Measurements from ENCODE around the gene ZNF335.
A peak's percentile ranks its signal among the peaks of the same experiment; 100 is the strongest.
"Not testable (repeated sequence)": the region's sequence is repeated elsewhere in the genome, so short reads cannot be mapped to it uniquely, and the experiment has no call there.

Gene ZNF335

DNA sequence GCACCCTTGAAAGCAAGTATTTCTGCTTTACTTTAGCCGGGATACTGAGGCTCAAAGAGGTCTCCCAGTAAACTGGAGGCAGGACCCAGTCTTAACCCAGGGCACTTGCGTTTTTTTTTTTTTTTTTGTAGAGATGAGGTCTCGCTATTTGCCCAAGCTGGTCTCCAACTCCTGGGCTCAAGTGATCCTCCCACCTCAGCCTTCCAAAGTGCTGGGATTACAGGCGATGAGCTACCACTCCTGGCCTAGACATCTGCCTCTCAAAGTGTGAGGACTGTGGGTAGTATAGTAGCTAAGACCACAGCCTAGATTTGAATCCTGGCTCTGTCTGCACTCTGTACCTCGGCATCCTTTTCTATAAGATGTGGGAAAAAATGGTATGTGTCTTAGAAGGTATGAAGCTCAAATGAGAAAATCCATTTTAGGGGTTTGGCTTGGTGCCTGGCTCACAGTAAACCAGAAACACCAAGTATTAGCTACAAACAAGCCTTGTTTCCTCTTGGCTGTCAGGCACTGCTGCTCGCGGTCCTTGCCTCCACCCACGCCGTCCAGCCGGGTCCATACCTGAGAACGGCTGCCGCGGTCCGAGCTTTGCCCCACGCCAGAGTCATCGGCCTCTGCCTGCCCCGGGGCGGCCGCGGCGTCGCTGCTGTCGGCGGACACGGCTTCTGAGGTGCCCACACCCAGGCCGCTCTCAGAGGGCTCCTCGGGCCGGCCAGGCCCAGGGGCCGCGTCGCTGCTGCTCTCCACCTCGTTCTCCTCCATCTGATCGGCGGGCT, 1.2 kb downstream of the ZNF335 start:
- no peak for DNase-seq (ENCODE audit: low read depth in 3 of 3)

DNA sequence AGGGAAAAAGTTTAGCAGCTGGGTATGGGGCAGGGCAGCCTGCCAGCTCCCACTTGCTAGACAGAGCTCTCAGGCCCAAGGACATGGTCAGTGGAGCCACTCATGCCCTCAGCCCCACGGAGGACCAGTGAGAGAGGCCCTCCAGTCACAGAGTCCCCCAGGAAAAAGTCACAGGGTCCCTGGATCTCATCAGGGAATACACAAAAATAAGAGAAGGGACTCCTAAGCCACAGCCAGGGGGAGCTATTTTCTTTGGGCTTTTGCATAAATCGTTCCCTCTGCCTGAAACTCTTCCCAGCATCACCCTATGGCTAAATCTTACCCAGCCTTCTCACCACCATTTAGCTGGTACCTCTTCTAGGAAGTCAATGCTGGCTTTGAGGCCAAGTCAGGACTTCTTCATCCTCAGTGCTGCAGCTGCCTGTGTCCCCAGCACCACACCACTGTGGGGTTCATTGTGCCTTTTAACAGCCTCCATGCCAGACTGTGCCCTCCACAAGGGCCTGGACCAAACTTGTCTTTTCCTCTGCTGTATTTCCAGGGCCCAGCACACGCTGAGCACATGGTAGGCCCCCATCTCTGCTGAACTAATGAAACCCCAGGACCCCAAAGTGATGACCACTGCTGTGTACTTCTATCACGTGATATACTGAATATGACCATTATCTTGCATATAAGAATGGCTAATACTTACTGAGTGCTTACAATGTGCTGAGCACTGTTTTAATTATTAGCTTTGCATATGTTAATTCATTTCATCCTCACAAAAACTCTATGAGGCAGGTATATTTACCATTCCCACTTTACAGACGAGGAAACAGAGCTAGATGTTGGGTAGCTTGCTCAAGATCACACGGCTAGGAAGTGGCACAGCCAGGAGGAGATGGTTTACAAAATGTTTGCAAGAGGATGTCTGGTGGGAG, 2.0 kb downstream of the ZNF335 start:
- peak in 1 of 3 donors; percentile 32 for DNase-seq (ENCODE audit: low read depth in 3 of 3)

DNA sequence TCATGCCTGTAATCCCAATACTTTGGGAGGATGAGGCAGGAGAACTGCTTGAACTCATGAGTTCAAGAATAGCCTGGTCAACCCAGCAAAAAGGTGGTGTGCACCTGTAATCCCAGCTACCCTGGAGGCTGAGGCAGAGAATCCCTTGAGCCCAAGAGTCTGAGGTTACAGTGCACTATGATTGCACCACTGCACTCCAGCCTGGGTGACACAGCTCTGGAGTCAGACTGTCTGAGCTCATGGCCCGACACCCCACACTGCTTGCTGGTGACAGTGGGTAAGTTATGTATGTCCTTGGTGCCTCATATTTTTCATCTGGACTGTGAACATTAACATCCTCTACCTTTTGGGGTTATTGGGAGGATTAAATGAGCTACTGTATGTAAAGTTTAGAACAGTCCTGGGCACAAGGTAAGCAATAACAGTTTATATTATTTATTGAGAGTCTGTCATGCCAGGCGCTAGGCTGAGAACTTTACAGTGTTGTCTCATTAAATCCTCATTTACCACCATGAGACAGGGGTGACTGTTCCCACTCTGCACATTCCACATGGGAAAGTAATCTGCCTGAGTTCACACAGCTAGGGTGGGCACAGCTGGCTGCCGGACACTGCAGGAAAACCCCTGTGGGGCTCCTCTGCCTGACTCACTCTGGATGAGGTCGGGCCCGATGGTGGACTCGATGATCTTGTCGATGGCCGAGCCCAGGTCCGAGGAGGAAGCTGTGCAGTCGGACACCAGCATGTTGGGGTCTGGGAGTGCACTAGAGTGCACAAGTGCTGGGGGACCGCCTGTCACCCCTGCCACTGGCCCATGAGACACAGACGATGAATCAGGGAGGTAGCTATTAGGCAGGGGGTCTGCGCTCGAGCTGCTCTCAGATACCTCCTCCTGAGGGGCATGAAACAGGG, 2.9 kb downstream of the ZNF335 start:
- DNase-seq (ENCODE audit: low read depth in 3 of 3), result no peak

- no peak for DNase-seq (ENCODE audit: low read depth in 3 of 3)
Observed at GRCh38 chr20:45968081-45968671, 3.8 kb downstream of the ZNF335 start.

- no peak for DNase-seq (ENCODE audit: low read depth in 3 of 3)
Observed at GRCh38 chr20:45967551-45968080, 4.4 kb downstream of the ZNF335 start.

DNA sequence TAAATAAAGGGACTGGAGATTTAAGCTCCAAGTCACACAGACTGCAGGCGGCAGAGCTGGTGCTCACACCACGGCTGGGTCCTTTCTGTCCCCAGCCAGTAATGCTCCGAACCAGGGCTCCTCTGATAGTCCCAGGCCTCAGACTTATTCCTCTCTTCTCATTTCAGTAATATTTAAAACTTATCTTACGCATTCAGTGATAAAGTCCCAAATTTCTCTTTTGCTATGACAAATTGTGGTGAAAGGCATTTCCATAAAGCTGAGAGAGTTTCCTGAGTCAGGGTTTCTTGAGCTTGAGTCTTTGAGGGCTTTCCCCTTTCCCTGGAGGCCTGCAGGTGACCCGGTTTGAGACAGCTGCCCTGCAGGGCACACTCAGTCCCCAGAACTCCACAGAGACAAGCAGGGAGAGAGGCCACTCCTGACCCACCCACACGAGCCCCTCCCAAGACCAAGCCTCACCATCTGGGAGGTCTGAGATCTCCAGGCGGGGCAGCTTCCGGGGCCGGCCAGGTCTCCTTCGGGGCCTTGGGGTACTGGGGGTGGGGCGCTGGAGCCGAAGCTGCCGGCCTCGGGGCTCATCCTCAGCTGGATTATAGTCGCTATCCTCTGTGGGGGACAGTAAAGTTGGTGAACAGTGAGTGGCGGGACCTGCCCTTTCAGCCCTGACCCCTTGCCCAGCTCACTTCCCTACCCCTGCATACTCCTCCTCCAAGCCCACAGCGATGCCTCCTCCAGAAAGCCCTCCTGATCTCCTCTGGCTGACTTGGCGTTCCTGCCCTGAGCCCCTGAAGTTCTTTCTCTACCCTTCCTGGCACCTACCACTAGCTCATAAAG, 6.6 kb downstream of the ZNF335 start:
- DNase-seq (ENCODE audit: low read depth in 3 of 3), result no peak

- DNase-seq (ENCODE audit: low read depth in 3 of 3), result no peak
Observed at GRCh38 chr20:45964006-45964400, 8.0 kb downstream of the ZNF335 start.

DNA sequence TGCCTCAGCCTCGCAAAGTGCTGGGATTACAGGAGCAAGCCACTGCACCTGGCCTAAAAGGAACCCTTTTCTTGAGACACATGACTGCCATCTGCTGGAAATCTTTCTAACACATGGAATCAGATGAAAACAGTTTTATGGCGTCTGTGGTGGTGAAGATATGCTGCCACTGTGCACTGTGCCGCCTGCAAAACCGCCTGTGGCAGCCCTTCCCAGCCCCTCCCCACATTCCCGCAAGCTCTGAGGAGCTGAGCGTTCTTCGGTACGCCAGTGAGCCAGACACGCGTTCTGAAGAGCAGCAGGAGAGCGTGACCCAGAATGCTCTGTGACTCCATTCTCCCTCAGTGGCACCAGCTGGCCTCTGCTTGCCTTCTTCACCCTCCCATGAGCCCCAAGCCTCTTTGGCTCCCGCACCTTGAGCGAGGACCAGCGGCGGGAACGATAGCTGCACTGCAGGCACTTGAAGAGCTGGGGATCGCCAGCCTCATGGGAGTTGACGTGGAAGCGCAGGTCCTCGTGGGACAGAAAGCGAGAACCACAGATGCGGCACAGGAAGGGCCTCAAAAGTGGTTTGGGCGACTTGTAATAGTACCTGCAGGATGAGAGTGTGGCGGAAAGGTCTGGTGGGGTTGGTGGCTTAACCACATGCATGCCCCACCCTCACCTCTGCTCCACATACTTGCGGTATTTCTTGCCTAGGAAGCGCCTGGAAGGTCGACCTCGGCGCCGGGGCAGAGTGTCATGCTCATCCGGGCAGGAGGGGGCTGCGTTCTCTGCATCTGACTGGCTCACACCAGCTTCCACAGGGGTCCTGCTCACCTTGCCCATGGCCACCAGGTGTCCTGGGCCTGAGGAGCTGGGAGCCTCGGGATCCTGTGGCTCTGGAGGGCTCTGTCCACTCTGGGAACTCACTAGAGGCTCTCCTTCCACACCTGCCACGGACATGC, 8.7 kb downstream of the ZNF335 start:
- no peak for DNase-seq (ENCODE audit: low read depth in 3 of 3)

GRCh38 chr20:45962031-45962755, 9.8 kb downstream of the ZNF335 start:
- no peak for DNase-seq (ENCODE audit: low read depth in 3 of 3)

- no peak for DNase-seq (ENCODE audit: low read depth in 3 of 3)
Observed at GRCh38 chr20:45959956-45960630, 11.9 kb downstream of the ZNF335 start.

- no peak for DNase-seq (ENCODE audit: low read depth in 3 of 3)
Observed at GRCh38 chr20:45959126-45959525, 12.9 kb downstream of the ZNF335 start.

DNA sequence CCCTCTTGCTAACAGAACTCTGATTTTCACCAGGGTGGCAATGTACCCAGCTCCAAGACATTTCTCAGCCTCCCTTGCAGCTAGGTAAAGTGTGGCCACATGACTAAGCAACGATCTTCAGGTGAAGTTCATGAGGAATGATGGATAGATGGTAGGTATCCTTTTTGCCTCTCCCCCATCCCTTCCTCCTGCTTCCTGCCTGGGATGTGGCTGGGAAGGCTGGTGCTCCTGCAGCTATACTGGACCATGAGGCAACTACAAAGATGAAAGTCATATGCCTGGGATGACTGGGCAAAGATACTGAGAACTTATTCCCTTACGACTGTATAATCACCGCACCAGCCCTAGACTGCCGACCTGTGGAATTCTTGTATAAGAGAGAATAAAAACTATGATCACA, 13.4 kb downstream of the ZNF335 start:
- DNase-seq (ENCODE audit: low read depth in 3 of 3), result no peak

GRCh38 chr20:45957021-45957941, 14.7 kb downstream of the ZNF335 start:
- no peak for DNase-seq (ENCODE audit: low read depth in 3 of 3)

DNA sequence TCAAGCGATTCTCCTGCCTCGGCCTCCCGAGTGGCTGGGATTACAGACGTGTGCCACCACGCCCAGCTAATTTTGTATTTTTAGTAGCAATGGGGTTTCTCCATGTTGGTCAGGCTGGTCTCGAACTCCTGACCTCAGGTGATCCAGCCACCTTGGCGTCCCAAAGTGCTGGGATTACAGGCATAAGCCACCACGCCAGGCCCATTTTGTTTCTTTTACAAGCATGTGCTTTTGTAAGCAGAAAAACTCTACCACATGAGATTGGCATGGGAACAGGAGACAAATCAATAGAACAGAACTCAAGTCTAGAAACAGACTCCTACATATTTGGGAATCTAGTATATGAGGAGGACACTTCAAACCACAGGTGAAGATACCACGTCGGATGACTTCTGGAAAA, 15.7 kb downstream of the ZNF335 start:
- not testable (repeated sequence) for DNase-seq (ENCODE audit: low read depth in 3 of 3)

GRCh38 chr20:45953672-45954071, 18.3 kb downstream of the ZNF335 start:
- no peak for DNase-seq (ENCODE audit: low read depth in 3 of 3)

DNA sequence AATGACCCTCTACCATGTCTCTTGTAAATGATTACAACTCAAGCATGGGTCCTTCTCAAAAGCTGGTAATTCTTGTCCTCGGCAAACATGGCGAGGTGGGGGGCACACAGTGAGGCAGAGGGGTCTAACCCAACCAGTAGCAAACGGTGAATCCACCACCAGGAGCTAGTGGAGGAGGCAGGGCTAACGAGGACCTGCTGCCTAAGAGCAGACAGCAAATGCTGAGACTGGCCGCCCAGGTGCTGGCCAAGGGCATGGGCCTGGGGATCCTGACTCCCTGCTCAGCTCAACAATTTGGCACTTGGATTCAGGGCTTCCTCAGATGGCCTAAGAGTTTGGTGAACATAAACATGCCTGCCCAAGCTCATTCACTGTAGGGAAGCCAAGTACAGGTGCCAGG, 19.1 kb downstream of the ZNF335 start:
- DNase-seq (ENCODE audit: low read depth in 3 of 3), result no peak

Data from stimulated activated CD4-positive, alpha-beta T cell treated with anti-CD3 and anti-CD28 coated beads, TNF-alpha, amount 100 ng/mL, for 48 hours (primary cell).